Liver (tissue), 9 donors: ENCODE data around the gene NDRG4. TPM values are rescaled to one million over a fixed set of nuclear protein-coding genes. Genes with fewer than 3 reads are reported as not detected.

Experiments
- DNase-seq: peaks from one replicate; pipeline ENCODE4 v3.0.0-alpha.2; 2017; ENCODE audit warnings: low spot score
- H3K27ac ChIP-seq, 2 donors: one replicate each; pipeline ENCODE4 v1.7.0; 2013; ENCODE audit warnings: inconsistent platforms in 2 of 2, low read length in 2 of 2, control low read depth in 1 of 2, low read depth in 1 of 2, mild to moderate bottlenecking in 1 of 2
- H3K27me3 ChIP-seq, 4 donors: one replicate each; pipeline versions ENCODE4 v1.6.1 to v1.7.0; 2013; ENCODE audit warnings: low read length in 3 of 4, inconsistent platforms in 1 of 4, mild to moderate bottlenecking in 1 of 4, moderate library complexity in 1 of 4; ENCODE audit not compliant: control insufficient read depth in 4 of 4, insufficient read depth in 4 of 4
- H3K36me3 ChIP-seq, 4 donors: one replicate each; pipeline versions ENCODE4 v1.6.1 to v1.7.0; 2013; ENCODE audit warnings: low read length in 3 of 4, mild to moderate bottlenecking in 3 of 4, low read depth in 1 of 4, moderate library complexity in 1 of 4; ENCODE audit not compliant: control insufficient read depth in 4 of 4, insufficient read depth in 3 of 4
- H3K4me1 ChIP-seq, 4 donors: one replicate each; pipeline versions ENCODE4 v1.6.1 to v1.7.0; 2013; ENCODE audit warnings: low read length in 3 of 4, mild to moderate bottlenecking in 3 of 4, moderate library complexity in 1 of 4; ENCODE audit not compliant: control insufficient read depth in 4 of 4, insufficient read depth in 4 of 4
- H3K4me3 ChIP-seq, 3 donors: one replicate each; pipeline versions ENCODE4 v1.6.1 to v1.7.0; 2013; ENCODE audit warnings: low read length in 3 of 3, control low read depth in 1 of 3, low read depth in 1 of 3, mild to moderate bottlenecking in 1 of 3
- H3K9ac ChIP-seq, 2 donors: one replicate each; pipeline ENCODE4 v1.7.0; 2013; ENCODE audit warnings: low read length in 2 of 2, mild to moderate bottlenecking in 2 of 2, moderate library complexity in 2 of 2, control low read depth in 1 of 2, low read depth in 1 of 2
- H3K9me3 ChIP-seq, 4 donors: one replicate each; pipeline versions ENCODE4 v1.6.1 to v1.7.0; 2013; ENCODE audit warnings: low read length in 3 of 4; ENCODE audit not compliant: control insufficient read depth in 4 of 4
- ATF3 ChIP-seq: IDR thresholded peaks from 2 replicates; pipeline ENCODE4 v1.6.1; 2016; ENCODE audit warnings: antibody characterized with exemption
- EGR1 ChIP-seq, 2 donors: IDR thresholded peaks; 2 replicates each; pipeline ENCODE4 v1.6.1; 2016 to 2018; ENCODE audit warnings: antibody characterized with exemption in 2 of 2, low read depth in 2 of 2
- FOXA1 ChIP-seq: IDR thresholded peaks from 2 replicates; pipeline ENCODE4 v1.6.1; 2016; ENCODE audit warnings: antibody characterized with exemption
- FOXA2 ChIP-seq: IDR thresholded peaks from 2 replicates; pipeline ENCODE4 v1.6.1; 2016; ENCODE audit warnings: antibody characterized with exemption
- GABPA ChIP-seq, 2 donors: IDR thresholded peaks in 1 of 2; conservative IDR thresholded peaks in 1 of 2; 2 replicates each; pipeline ENCODE4 v1.6.1; 2016; ENCODE audit warnings: antibody characterized with exemption in 2 of 2, mild to moderate bottlenecking in 1 of 2, moderate library complexity in 1 of 2
- HNF4A ChIP-seq, 2 donors: conservative IDR thresholded peaks; 2 replicates each; pipeline ENCODE4 v1.6.1; 2016; ENCODE audit warnings: antibody characterized with exemption in 2 of 2, mild to moderate bottlenecking in 2 of 2
- HNF4G ChIP-seq: IDR thresholded peaks from 2 replicates; pipeline ENCODE4 v1.6.1; 2016; ENCODE audit warnings: antibody characterized with exemption
- JUND ChIP-seq, 2 donors: IDR thresholded peaks; 2 replicates each; pipeline ENCODE4 v1.6.1; 2016; ENCODE audit warnings: antibody characterized with exemption in 2 of 2
- MAX ChIP-seq: IDR thresholded peaks from 2 replicates; pipeline ENCODE4 v1.6.1; 2016; ENCODE audit warnings: antibody characterized with exemption
- NR2F2 ChIP-seq: IDR thresholded peaks from 2 replicates; pipeline ENCODE4 v1.6.1; 2016; ENCODE audit warnings: antibody characterized with exemption
- RAD21 ChIP-seq, 2 donors: IDR thresholded peaks; 2 replicates each; pipeline ENCODE4 v1.6.1; 2016; ENCODE audit warnings: antibody characterized with exemption in 2 of 2, mild to moderate bottlenecking in 2 of 2
- RXRA ChIP-seq, 2 donors: IDR thresholded peaks; 2 replicates each; pipeline ENCODE4 v1.6.1; 2017 to 2018; ENCODE audit warnings: antibody characterized with exemption in 2 of 2, mild to moderate bottlenecking in 1 of 2
- SP1 ChIP-seq: IDR thresholded peaks from 2 replicates; pipeline ENCODE4 v1.6.1; 2018; ENCODE audit warnings: antibody characterized with exemption, mild to moderate bottlenecking
- TAF1 ChIP-seq: conservative IDR thresholded peaks from 2 replicates; pipeline ENCODE4 v1.6.1; 2016; ENCODE audit warnings: antibody characterized with exemption, mild to moderate bottlenecking
- WGBS: extraction: QIAGEN DNeasy Blood & Tissue Kit; methylation state at CpG from one replicate; pipeline ENCODE4 v1.1.7; 2013; 5-methylcytosine and 5-hydroxymethylcytosine counted together
- polyA plus RNA-seq, 2 donors: library from polyadenylated mRNA; stranded (reverse) in 1 of 2; unstranded in 1 of 2; fragments of 200-250 nt in 1 of 2; fragments of >200 nt in 1 of 2; fragmentation: Nextera tagmentation in 1 of 2; extraction: Ambion mirVana in 1 of 2; gene quantifications; one replicate each; pipeline versions ENCODE4 v1.2.1 to v1.2.3, GENCODE V29; 2013 to 2015
- total RNA-seq, 2 donors: library from RNA; depleted of rRNA; stranded (reverse); fragments of >200 nt; gene quantifications; one replicate each; pipeline ENCODE4 v1.2.3, GENCODE V29; 2014
- TF ChIP-seq, protein P1 (sequence below): fragments of 150-350 bp; IDR thresholded peaks from 2 replicates; pipeline ENCODE4 v1.5.1; 2017; ENCODE audit warnings: improper control_type of control experiment, low read depth, low read length; ENCODE audit not compliant: missing input control
- donor health status: healthy.
- donor health status: healthy.
- donor health status: healthy.
- donor health status: healthy.
- donor health status: healthy.

The NDRG4 gene
- total and polyA plus RNA-seq, 4 donors: 0.40 to 1.1 (median 0.86) TPM

- no peak overlapping the region for H3K27ac ChIP-seq
These were observed 7.9 kb upstream of the NDRG4 start for GRCh38 chr16:58492066-58492465.

DNA sequence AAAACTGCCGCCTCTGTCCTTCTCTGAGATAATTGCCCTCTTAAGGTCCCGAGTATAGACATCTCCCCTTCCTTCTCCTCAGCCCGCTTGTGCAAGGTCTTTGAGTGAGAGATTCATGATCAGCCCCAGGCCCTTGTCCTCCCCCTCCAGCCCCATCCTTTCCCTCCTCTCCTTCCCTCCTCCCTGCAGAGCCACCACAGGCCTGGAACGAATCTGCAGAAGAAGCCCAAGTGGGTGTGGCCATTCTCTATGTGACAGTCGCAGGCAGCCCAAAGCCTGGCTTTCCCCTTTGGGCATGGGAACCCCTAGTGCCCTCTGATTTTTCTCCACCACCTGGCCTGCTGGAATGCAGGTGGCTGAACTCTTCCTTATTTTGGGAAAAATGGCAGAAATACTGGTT is 7.2 kb upstream of the NDRG4 start:
- Histone ChIP-seq H3K36me3 (no peaks in the 10 kb centered on the region), H3K9me3 (no peaks in the 10 kb centered on the region), H3K4me1 (peaks cover 0 to 3% (median 0%) of the 10 kb centered on the region in 4 donors), H3K4me3 (no peak overlapping the region), H3K27me3 (no peaks in the 10 kb centered on the region), H3K27ac (no peak overlapping the region), H3K9ac (no peak overlapping the region)
- WGBS: 54% methylated on average over 5 of the region's 5 CpGs
- no peak for DNase-seq
- no peak for TF ChIP-seq FOXA1
- no peak for TF ChIP-seq HNF4G
- TF ChIP-seq TAF1: no peak
- TF ChIP-seq EGR1 (IDR thresholded peaks at IDR 0.05; ENCODE audit: low read depth in 2 of 2): no peak
- TF ChIP-seq FOXA2: no peak
- TF ChIP-seq NR2F2: no peak
- TF ChIP-seq RAD21 (IDR thresholded peaks at IDR 0.05): no peak
- TF ChIP-seq, protein P1, sequence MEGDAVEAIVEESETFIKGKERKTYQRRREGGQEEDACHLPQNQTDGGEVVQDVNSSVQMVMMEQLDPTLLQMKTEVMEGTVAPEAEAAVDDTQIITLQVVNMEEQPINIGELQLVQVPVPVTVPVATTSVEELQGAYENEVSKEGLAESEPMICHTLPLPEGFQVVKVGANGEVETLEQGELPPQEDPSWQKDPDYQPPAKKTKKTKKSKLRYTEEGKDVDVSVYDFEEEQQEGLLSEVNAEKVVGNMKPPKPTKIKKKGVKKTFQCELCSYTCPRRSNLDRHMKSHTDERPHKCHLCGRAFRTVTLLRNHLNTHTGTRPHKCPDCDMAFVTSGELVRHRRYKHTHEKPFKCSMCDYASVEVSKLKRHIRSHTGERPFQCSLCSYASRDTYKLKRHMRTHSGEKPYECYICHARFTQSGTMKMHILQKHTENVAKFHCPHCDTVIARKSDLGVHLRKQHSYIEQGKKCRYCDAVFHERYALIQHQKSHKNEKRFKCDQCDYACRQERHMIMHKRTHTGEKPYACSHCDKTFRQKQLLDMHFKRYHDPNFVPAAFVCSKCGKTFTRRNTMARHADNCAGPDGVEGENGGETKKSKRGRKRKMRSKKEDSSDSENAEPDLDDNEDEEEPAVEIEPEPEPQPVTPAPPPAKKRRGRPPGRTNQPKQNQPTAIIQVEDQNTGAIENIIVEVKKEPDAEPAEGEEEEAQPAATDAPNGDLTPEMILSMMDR: no peak
- TF ChIP-seq ATF3: no peak

More at GRCh38 chr16:58492066-58492465, 7.9 kb upstream of the NDRG4 start:
- Histone ChIP-seq H3K9ac (no peak overlapping the region), H3K4me1 (peaks cover 0 to 7% (median 1%) of the 10 kb centered on the region in 4 donors), H3K9me3 (no peaks in the 10 kb centered on the region), H3K27me3 (no peaks in the 10 kb centered on the region), H3K4me3 (no peak overlapping the region), H3K36me3 (no peaks in the 10 kb centered on the region)
- WGBS: 87% methylated on average over 4 of the region's 4 CpGs
- TF ChIP-seq RXRA (IDR thresholded peaks at IDR 0.05): no peak
- no peak for TF ChIP-seq ATF3
- no peak for TF ChIP-seq SP1
- TF ChIP-seq TAF1: no peak
- no peak for DNase-seq

DNA sequence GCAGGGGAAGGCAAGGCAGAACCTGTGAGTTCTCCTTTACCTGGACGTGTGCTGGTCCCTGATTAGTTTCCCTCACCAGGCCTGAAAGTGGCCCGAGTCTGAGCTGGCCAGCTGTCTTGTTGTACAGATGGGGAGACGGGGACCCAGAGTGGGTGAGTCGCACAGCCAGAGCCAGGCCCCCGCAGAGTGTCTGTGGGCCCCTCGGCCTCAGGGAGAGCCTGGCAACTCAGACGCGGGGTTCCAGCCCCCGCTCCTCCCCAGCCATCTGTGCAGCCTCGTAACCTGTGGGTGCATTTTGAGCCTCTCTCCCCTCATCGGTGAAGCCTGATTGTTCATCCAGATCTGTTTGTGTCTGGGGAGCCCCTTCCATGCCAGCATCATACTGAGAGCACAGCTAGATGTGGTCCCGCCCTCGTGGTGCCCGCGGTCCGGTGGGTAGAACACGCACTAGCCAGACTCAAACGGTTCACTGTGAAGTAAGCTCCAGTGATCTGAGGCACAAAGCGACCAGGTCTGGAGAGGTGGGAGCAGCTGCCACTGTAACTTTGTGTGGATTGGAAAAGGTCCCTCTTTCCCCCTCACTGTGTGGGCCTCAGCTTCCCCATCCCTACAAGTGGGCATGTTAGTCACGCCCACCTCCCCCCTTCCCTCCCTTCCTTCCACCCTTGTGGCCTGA is 6.0 kb upstream of the NDRG4 start:
- WGBS: 84% methylated on average over 20 of the region's 20 CpGs
- DNase-seq: no peak
- Histone ChIP-seq H3K27ac (no peak overlapping the region), H3K9me3 (no peaks in the 10 kb centered on the region), H3K27me3 (no peaks in the 10 kb centered on the region), H3K4me1 (no peaks in the 10 kb centered on the region), H3K9ac (no peak overlapping the region), H3K36me3 (no peaks in the 10 kb centered on the region), H3K4me3 (no peak overlapping the region)
- no peak for TF ChIP-seq JUND (IDR thresholded peaks at IDR 0.05)
- no peak for TF ChIP-seq HNF4A (conservative IDR thresholded peaks at IDR 0.05)
- no peak for TF ChIP-seq FOXA2
- no peak for TF ChIP-seq SP1
- TF ChIP-seq TAF1: no peak
- no peak for TF ChIP-seq GABPA (IDR thresholded peaks at IDR 0.05 in 1 of 2, conservative IDR thresholded peaks at IDR 0.05 in 1 of 2)
- no peak for TF ChIP-seq MAX
- no peak for TF ChIP-seq NR2F2
- TF ChIP-seq RXRA (IDR thresholded peaks at IDR 0.05): no peak
- TF ChIP-seq HNF4G: no peak
- no peak for TF ChIP-seq RAD21 (IDR thresholded peaks at IDR 0.05)
